Neural cell (in vitro differentiated cells): Measurements from ENCODE around the gene YEATS4. TPM values are rescaled to one million over a fixed set of nuclear protein-coding genes. Genes with fewer than 3 reads are reported as not detected.

Source experiments
- H2AFZ ChIP-seq: fragments of 200-600, 300-800 bp; sonication (generic), shearing (Covaris generic); 2 replicates; pipeline ENCODE4 v1.6.0; 2014; ENCODE audit warnings: low read depth, mild to moderate bottlenecking, antibody characterized with exemption, low read length, moderate library complexity
- H3F3A ChIP-seq: fragments of 200-600 bp; shearing (Covaris generic); 2 replicates; pipeline ENCODE4 v1.6.1; 2016; ENCODE audit warnings: mild to moderate bottlenecking, moderate library complexity, mixed read lengths, antibody characterized with exemption, low read length; ENCODE audit not compliant: insufficient read depth, poor library complexity, severe bottlenecking
- H3K27ac ChIP-seq: fragments of 200-600, 300-800 bp; sonication (generic), shearing (Covaris generic); 2 replicates; pipeline ENCODE4 v1.5.1; 2014; ENCODE audit warnings: mild to moderate bottlenecking, low read length, moderate library complexity
- H3K27me3 ChIP-seq: fragments of 300-800, 200-600 bp; sonication (generic), shearing (Covaris generic); 2 replicates; pipeline ENCODE4 v1.6.0; 2014; ENCODE audit warnings: mild to moderate bottlenecking, low read depth, low read length, moderate library complexity; ENCODE audit not compliant: insufficient read depth
- H3K36me3 ChIP-seq: fragments of 300-800, 200-600 bp; sonication (generic), shearing (Covaris generic); 2 replicates; pipeline ENCODE4 v1.5.1; 2014; ENCODE audit warnings: mild to moderate bottlenecking, antibody characterized with exemption, low read length, moderate library complexity; ENCODE audit not compliant: insufficient read depth
- H3K4me2 ChIP-seq: fragments of 300-800, 200-600 bp; sonication (generic), shearing (Covaris generic); 2 replicates; pipeline ENCODE4 v1.6.0; 2014; ENCODE audit warnings: mild to moderate bottlenecking, low read length
- H3K4me3 ChIP-seq: fragments of 300-800, 200-600 bp; sonication (generic), shearing (Covaris generic); 2 replicates; pipeline ENCODE4 v1.5.1; 2014; ENCODE audit warnings: mild to moderate bottlenecking, low read length, moderate library complexity
- H3K79me2 ChIP-seq: fragments of 200-600 bp; shearing (Covaris generic); replicated peaks from 2 replicates; pipeline ENCODE4 v1.6.0; 2014; ENCODE audit warnings: mild to moderate bottlenecking, low read length, moderate library complexity; ENCODE audit not compliant: insufficient read depth
- H3K9ac ChIP-seq: fragments of 300-800, 200-600 bp; sonication (generic), shearing (Covaris generic); 2 replicates; pipeline ENCODE4 v1.6.1; 2016; ENCODE audit warnings: mild to moderate bottlenecking, low read length, mixed read lengths
- H3K9me2 ChIP-seq: fragments of 200-600 bp; shearing (Covaris generic); 2 replicates; pipeline ENCODE4 v1.6.1; 2016; ENCODE audit warnings: mild to moderate bottlenecking, low read length, mixed read lengths; ENCODE audit not compliant: insufficient read depth
- H3K9me3 ChIP-seq: fragments of 200-600, 300-800 bp; sonication (generic), shearing (Covaris generic); 2 replicates; pipeline ENCODE4 v1.6.1; 2016; ENCODE audit warnings: mild to moderate bottlenecking, mixed run types, low read length, moderate library complexity, mixed read lengths
- H4K20me1 ChIP-seq: fragments of 200-600 bp; shearing (Covaris generic); 2 replicates; pipeline ENCODE4 v1.6.1; 2016; ENCODE audit warnings: mild to moderate bottlenecking, mixed run types; ENCODE audit not compliant: insufficient read depth
- EP300 ChIP-seq: fragments of 450-650 bp; conservative IDR thresholded peaks from 2 replicates; pipeline ENCODE4 v1.6.1; 2014; ENCODE audit warnings: antibody characterized with exemption, mild to moderate bottlenecking, moderate library complexity; ENCODE audit not compliant: poor library complexity, severe bottlenecking
- EZH2 ChIP-seq: fragments of 200-600, 300-800 bp; shearing (Covaris generic), sonication (generic); IDR thresholded peaks from 2 replicates; pipeline ENCODE4 v1.6.1; 2014; ENCODE audit warnings: antibody characterized with exemption, low read length, borderline replicate concordance, mild to moderate bottlenecking; ENCODE audit not compliant: insufficient read depth, poor library complexity, severe bottlenecking
- MXI1 ChIP-seq: fragments of 450-650 bp; conservative IDR thresholded peaks from 2 replicates; pipeline ENCODE4 v1.6.1; 2014; ENCODE audit warnings: antibody characterized with exemption, mild to moderate bottlenecking; ENCODE audit not compliant: poor library complexity, severe bottlenecking
- POLR2AphosphoS5 ChIP-seq: IDR thresholded peaks from 2 replicates; pipeline ENCODE4 v1.6.1; 2012
- RAD21 ChIP-seq: fragments of 450-650 bp; conservative IDR thresholded peaks from 2 replicates; pipeline ENCODE4 v1.6.1; 2014; ENCODE audit warnings: antibody characterized with exemption, mild to moderate bottlenecking, moderate library complexity
- SMC3 ChIP-seq: fragments of 450-650 bp; conservative IDR thresholded peaks from 2 replicates; pipeline ENCODE4 v1.6.1; 2014; ENCODE audit warnings: antibody characterized with exemption, mild to moderate bottlenecking, moderate library complexity; ENCODE audit not compliant: poor library complexity
- TAF1 ChIP-seq: IDR thresholded peaks from 2 replicates; pipeline ENCODE4 v1.6.1; 2012; ENCODE audit warnings: low read depth
- polyA plus RNA-seq: library from polyadenylated mRNA; depleted of rRNA; stranded (reverse); fragments of >200 nt; gene quantifications from 2 replicates; pipeline ENCODE4 v1.2.3, GENCODE V29; 2014
- TF ChIP-seq, protein P1 (sequence below): fragments of 450-650 bp; IDR thresholded peaks from 2 replicates; pipeline ENCODE4 v1.5.1; 2014; ENCODE audit warnings: antibody characterized with exemption, mild to moderate bottlenecking, moderate library complexity; ENCODE audit not compliant: poor library complexity, severe bottlenecking
- TF ChIP-seq, protein P2 (sequence below): IDR thresholded peaks from 2 replicates; pipeline ENCODE4 v1.6.1; 2012; ENCODE audit warnings: borderline replicate concordance

YEATS4 gene
- polyA plus RNA-seq, 1 donor from 2014 or later: 227 TPM

GRCh38 chr12:69338936-69339335, 20.6 kb upstream of the YEATS4 start:
- no peak overlapping the region for H3K4me2 ChIP-seq
- no peaks in the 10 kb centered on the region for H3K9me2 ChIP-seq
- H3F3A ChIP-seq: no peaks in the 10 kb centered on the region
- no peaks in the 10 kb centered on the region for H3K27me3 ChIP-seq
- no peaks in the 10 kb centered on the region for H3K36me3 ChIP-seq
- H3K79me2 ChIP-seq: no peaks in the 10 kb centered on the region
- no peaks in the 10 kb centered on the region for H4K20me1 ChIP-seq
- TF ChIP-seq TAF1 (no peak), POLR2AphosphoS5 (no peak), RAD21 (no peak), SMC3 (no peak), EZH2 (no peak), EP300 (no peak), MXI1 (no peak)
- TF ChIP-seq, protein P1, sequence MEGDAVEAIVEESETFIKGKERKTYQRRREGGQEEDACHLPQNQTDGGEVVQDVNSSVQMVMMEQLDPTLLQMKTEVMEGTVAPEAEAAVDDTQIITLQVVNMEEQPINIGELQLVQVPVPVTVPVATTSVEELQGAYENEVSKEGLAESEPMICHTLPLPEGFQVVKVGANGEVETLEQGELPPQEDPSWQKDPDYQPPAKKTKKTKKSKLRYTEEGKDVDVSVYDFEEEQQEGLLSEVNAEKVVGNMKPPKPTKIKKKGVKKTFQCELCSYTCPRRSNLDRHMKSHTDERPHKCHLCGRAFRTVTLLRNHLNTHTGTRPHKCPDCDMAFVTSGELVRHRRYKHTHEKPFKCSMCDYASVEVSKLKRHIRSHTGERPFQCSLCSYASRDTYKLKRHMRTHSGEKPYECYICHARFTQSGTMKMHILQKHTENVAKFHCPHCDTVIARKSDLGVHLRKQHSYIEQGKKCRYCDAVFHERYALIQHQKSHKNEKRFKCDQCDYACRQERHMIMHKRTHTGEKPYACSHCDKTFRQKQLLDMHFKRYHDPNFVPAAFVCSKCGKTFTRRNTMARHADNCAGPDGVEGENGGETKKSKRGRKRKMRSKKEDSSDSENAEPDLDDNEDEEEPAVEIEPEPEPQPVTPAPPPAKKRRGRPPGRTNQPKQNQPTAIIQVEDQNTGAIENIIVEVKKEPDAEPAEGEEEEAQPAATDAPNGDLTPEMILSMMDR: no peak
- TF ChIP-seq, protein P2, sequence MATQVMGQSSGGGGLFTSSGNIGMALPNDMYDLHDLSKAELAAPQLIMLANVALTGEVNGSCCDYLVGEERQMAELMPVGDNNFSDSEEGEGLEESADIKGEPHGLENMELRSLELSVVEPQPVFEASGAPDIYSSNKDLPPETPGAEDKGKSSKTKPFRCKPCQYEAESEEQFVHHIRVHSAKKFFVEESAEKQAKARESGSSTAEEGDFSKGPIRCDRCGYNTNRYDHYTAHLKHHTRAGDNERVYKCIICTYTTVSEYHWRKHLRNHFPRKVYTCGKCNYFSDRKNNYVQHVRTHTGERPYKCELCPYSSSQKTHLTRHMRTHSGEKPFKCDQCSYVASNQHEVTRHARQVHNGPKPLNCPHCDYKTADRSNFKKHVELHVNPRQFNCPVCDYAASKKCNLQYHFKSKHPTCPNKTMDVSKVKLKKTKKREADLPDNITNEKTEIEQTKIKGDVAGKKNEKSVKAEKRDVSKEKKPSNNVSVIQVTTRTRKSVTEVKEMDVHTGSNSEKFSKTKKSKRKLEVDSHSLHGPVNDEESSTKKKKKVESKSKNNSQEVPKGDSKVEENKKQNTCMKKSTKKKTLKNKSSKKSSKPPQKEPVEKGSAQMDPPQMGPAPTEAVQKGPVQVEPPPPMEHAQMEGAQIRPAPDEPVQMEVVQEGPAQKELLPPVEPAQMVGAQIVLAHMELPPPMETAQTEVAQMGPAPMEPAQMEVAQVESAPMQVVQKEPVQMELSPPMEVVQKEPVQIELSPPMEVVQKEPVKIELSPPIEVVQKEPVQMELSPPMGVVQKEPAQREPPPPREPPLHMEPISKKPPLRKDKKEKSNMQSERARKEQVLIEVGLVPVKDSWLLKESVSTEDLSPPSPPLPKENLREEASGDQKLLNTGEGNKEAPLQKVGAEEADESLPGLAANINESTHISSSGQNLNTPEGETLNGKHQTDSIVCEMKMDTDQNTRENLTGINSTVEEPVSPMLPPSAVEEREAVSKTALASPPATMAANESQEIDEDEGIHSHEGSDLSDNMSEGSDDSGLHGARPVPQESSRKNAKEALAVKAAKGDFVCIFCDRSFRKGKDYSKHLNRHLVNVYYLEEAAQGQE: no peak
- H2AFZ ChIP-seq: no peak overlapping the region
- no peak overlapping the region for H3K27ac ChIP-seq
- H3K9me3 ChIP-seq: no peaks in the 10 kb centered on the region
- H3K4me3 ChIP-seq: no peak overlapping the region
- no peak overlapping the region for H3K9ac ChIP-seq

GRCh38 chr12:69339999-69340398, 19.5 kb upstream of the YEATS4 start:
- no peaks in the 10 kb centered on the region for H3F3A ChIP-seq
- H3K27ac ChIP-seq: no peak overlapping the region
- no peaks in the 10 kb centered on the region for H3K9me2 ChIP-seq

GRCh38 chr12:69341328-69341727, 18.2 kb upstream of the YEATS4 start:
- TF ChIP-seq POLR2AphosphoS5: no peak
- TF ChIP-seq MXI1: no peak
- no peak for TF ChIP-seq SMC3
- TF ChIP-seq TAF1: no peak
- no peak for TF ChIP-seq EP300
- no peak for TF ChIP-seq RAD21
- TF ChIP-seq, protein P2: no peak
- TF ChIP-seq EZH2: no peak
- TF ChIP-seq, protein P1: no peak
- Histone ChIP-seq H3K9me2 (no peaks in the 10 kb centered on the region), H3K27me3 (no peaks in the 10 kb centered on the region), H3K27ac (no peak overlapping the region), H3K9ac (no peak overlapping the region), H3K36me3 (no peaks in the 10 kb centered on the region), H3K9me3 (no peaks in the 10 kb centered on the region), H3K4me3 (no peak overlapping the region), H3F3A (no peaks in the 10 kb centered on the region), H2AFZ (no peak overlapping the region), H4K20me1 (no peaks in the 10 kb centered on the region), H3K79me2 (no peaks in the 10 kb centered on the region), H3K4me2 (no peak overlapping the region)

More at GRCh38 chr12:69339999-69340398, 19.5 kb upstream of the YEATS4 start:
- H3K27me3 ChIP-seq: no peaks in the 10 kb centered on the region
- no peak for TF ChIP-seq POLR2AphosphoS5
- no peak overlapping the region for H3K4me2 ChIP-seq
- no peaks in the 10 kb centered on the region for H3K36me3 ChIP-seq
- H3K9ac ChIP-seq: no peak overlapping the region
- no peaks in the 10 kb centered on the region for H3K79me2 ChIP-seq
- H3K9me3 ChIP-seq: no peaks in the 10 kb centered on the region
- no peak overlapping the region for H2AFZ ChIP-seq
- H3K4me3 ChIP-seq: no peak overlapping the region
- no peaks in the 10 kb centered on the region for H4K20me1 ChIP-seq
